Measurements from ENCODE around the gene SAE1. TPM values are rescaled to one million over a fixed set of nuclear protein-coding genes. Genes with fewer than 3 reads are reported as not detected.
A peak's percentile ranks its signal among the peaks of the same experiment; 100 is the strongest.

The SAE1 gene
- total RNA-seq, 1 donor from 2014 or later, result 57.6 TPM

GRCh38 chr19:47256693-47257410 is 126.2 kb downstream of the SAE1 start:
- DNase-seq (peak; percentile 100), ATAC-seq (peak; percentile 87)
- H3K4me3 ChIP-seq, result peak overlapping the region; percentile 51
- no peaks in the 10 kb centered on the region for H3K27me3 ChIP-seq
- H3K27ac ChIP-seq, result peak overlapping the region; percentile 87
- peaks cover 19% of the 10 kb centered on the region for H3K4me1 ChIP-seq
- intact Hi-C loops (cut with DNase I), result no loop called here
- peaks cover 35% of the 10 kb centered on the region for H3K36me3 ChIP-seq
- no peak for TF ChIP-seq CTCF (IDR thresholded peaks at IDR 0.05)
- H3K9me3 ChIP-seq, result no peaks in the 10 kb centered on the region

GRCh38 chr19:47257411-47258169 is 127.0 kb downstream of the SAE1 start:
- ATAC-seq (peak; percentile 11), DNase-seq (no peak)
- H3K4me1 ChIP-seq, result peaks cover 19% of the 10 kb centered on the region
- no peaks in the 10 kb centered on the region for H3K9me3 ChIP-seq
- H3K27ac ChIP-seq, result peak overlapping the region; percentile 87
- no peak for TF ChIP-seq CTCF (IDR thresholded peaks at IDR 0.05)
- peaks cover 41% of the 10 kb centered on the region for H3K36me3 ChIP-seq
- H3K4me3 ChIP-seq, result peak overlapping the region; percentile 51
- intact Hi-C loops (cut with DNase I), result no loop called here
- H3K27me3 ChIP-seq, result no peaks in the 10 kb centered on the region

- Histone ChIP-seq H3K27me3 (no peaks in the 10 kb centered on the region), H3K4me1 (peaks cover 19% of the 10 kb centered on the region), H3K9me3 (no peaks in the 10 kb centered on the region), H3K4me3 (no peak overlapping the region), H3K36me3 (peaks cover 49% of the 10 kb centered on the region), H3K27ac (peak overlapping the region; percentile 87)
- no peak for TF ChIP-seq CTCF (IDR thresholded peaks at IDR 0.05)
- no peak for DNase-seq
- intact Hi-C loops (cut with DNase I), result no loop called here
- ATAC-seq, result no peak
These were observed 127.8 kb downstream of the SAE1 start for GRCh38 chr19:47258434-47258833.

- peaks cover 55% of the 10 kb centered on the region for H3K36me3 ChIP-seq
- H3K9me3 ChIP-seq, result no peaks in the 10 kb centered on the region
- TF ChIP-seq CTCF (IDR thresholded peaks at IDR 0.05), result no peak
- no peak overlapping the region for H3K27ac ChIP-seq
- no peak overlapping the region for H3K4me3 ChIP-seq
- no peak for ATAC-seq
- DNase-seq, result no peak
- intact Hi-C loops (cut with DNase I), result no loop called here
- no peaks in the 10 kb centered on the region for H3K27me3 ChIP-seq
- H3K4me1 ChIP-seq, result peaks cover 19% of the 10 kb centered on the region
These were observed 128.4 kb downstream of the SAE1 start for GRCh38 chr19:47258895-47259555.

Small RNA genes lying within 50 kb of the gene (microRNA-seq; reads per million reads assigned to microRNA genes)
- gene MIR3190 (ENCODE audit: borderline microRNAs expressed) (not detected), gene MIR3191 (ENCODE audit: borderline microRNAs expressed) (not detected)

Other genes with a start within 250 kb of the SAE1 start
- gene NPAS1, start 111.0 kb upstream of the SAE1 start, total RNA-seq, result 1.3 TPM
- gene TMEM160, start 82.2 kb upstream of the SAE1 start, total RNA-seq, result 28.0 TPM
- gene ZC3H4, start 17.1 kb upstream of the SAE1 start, total RNA-seq, result 47.5 TPM
- 20.1 TPM for gene BBC3, start 100.4 kb downstream of the SAE1 start, total RNA-seq
- gene CCDC9, start 125.7 kb downstream of the SAE1 start, total RNA-seq, result 36.1 TPM
- 18.2 TPM for gene INAFM1, start 144.1 kb downstream of the SAE1 start, total RNA-seq
- 58.9 TPM for gene C5AR1, start 179.0 kb downstream of the SAE1 start, total RNA-seq
- 3.5 TPM for gene C5AR2, start 201.3 kb downstream of the SAE1 start, total RNA-seq
- gene DHX34, start 218.5 kb downstream of the SAE1 start, total RNA-seq, result 15.8 TPM